NCI-H1417 (cell line): ENCODE results near the gene CHRM4.

Experiments used
- DNase-seq, 3 experiments: peaks; one replicate each; lab custom pipeline; 2025; lab: John Stamatoyannopoulos, UW

CHRM4 gene

DNA sequence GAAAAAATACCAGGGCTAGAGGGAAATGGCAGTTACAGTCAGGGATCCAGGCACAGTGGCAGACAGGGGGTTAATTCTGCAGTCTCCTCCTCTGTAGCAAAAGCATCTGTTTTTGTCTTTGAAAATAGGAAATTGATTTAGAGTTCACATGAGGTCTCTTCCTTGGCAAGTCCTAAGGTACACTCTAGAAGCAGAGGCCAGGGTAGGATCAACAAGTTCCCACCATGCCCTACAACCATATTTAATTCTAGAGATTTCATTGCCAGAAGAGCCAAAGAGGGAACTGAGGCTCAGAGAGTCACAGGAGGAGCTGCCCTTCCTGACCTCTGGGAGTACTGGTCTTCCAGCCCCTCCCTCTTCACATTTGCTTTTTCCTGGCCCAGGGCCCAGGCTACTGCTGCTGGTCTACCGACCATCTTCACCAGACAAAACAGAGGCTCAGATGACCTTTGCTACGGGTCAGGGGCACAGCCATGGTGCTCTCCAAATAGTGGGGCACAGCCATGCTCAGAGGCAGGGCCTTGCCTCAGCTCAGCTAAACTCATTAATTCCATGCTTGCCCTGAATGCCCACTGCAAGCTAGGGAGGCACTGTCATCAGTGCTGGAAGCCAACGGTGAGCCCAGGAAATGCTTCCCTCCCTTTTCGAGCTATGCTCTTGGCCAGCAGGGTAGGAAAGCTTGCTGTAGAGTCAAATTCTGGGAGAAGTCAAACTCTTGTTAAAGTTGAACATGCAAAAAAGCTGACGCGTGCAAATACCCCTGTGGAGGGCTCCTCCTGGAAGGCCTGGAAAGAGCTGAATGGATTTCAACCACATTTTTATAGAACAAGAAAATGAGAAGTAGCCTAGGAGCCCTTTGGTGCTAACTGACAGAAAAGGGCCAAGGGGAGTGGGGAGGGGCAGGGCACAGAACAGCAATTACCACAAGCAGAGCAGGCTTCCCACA is 11.7 kb upstream of the CHRM4 start:
- no peak for DNase-seq

- DNase-seq, result no peak
These were observed 6.0 kb upstream of the CHRM4 start for GRCh38 chr11:46397526-46397925.

DNA sequence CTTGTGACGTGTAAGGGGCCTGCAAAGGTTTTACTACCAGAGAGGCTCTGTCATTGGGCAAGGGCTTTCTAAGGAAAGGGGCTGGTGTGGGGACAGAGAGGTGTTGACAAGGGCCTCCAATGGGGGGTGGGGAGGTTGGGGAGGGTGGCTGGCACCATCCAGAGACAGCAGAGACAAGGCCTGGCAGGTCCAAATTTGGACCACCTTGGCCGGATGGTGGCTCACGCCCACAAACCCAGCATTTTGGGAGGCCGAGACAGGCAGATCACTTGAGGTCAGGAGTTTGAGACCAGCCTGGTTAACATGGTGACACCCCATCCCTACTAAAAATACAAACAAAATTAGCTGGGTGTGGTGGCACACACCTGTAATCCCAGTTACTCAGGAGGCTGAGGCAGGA is 2.2 kb upstream of the CHRM4 start:
- no peak for DNase-seq

- DNase-seq, result peak in 2 of 3 experiments; percentile 53 to 54
These were observed 1.6 kb upstream of the CHRM4 start for GRCh38 chr11:46393231-46393616.

GRCh38 chr11:46392421-46393230 is 1.1 kb upstream of the CHRM4 start:
- DNase-seq, result peak in 2 of 3 experiments; percentile 78 to 83

GRCh38 chr11:46391186-46391577 is 394 bp downstream of the CHRM4 start:
- peak in 1 of 3 experiments; percentile 53 for DNase-seq

DNA sequence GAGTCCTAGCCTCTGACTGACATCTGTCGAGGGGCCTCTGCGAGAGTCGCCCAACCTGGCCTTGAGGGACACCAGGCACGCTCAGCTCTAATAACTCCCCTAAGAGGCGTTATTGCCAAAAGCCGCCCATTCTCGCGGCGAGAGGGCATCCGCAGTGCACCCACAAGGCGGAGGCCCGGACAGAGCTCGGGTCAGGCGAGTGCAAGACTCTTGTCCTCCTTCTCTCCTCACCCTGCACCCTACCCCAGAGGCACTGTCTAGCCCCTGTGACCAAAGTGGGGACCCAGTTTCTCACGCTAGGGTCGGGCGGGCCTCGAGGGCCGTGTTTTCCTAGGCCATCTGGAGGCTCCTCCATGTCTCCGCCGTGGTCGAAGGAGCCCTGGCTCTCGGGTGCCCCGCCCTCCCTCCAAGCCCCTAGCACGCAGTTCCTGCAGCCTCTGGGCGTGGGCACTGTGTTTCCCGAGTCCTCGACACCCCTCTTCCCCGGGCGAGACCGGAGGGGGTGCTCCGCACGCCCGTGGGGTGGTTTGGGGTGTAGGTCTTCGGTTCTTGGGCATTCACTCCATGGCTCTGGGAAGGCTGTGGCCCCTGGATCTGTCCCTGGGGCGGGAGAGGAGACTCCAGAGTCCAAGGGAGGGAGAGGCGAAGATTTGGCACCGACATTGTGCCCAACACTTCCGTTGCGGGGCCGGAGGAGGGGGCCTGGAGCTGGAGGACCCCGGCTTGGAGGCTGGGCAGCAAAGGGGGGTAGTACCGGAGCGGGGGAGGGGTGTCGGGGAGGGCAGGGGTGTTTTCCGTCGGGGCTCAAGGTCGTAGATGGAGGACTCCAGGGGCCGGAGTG is 1.0 kb downstream of the CHRM4 start:
- peak in 1 of 3 experiments; percentile 13 for DNase-seq

DNA sequence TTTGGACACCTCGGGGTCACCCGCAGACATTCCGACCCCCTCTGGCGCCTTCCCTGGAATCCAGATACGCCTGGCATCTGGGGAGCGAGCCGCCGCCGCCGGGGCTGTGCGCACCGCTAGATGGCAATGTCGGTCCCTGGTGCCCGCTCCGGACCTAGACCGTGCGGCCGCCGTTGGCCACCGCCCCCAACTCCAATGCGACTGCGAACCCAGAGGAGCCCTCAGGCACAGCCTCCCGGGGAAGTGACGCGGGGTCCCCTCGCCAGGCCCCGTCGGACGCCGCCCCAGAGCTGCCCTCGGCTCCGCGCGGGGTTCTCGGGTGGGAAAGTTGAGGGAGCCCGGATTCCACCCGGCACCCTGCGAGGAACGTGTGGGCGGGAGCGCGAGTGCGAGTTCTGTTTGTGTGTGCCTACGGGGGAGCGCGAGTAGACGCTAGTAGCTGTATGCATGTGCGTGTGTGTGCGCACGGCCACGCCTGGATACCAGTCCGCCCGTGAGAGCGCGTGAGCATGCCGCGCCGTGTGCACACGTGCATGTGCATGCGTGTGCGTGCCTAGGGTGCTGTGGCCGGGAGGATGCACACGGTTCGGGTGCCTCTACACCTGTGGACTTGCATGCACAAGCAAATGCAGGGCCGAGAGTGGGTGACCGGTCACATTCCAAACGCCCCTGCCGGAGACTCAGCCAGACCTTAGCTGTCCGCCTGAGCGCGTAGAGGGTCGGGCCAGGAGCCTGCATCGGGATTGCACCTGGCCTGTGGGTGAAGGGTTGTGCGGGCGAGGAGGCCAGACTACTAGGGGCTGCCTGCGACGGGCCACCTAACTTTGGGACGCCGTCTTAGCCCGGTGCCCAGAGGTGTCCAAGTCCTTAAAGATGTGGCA is 1.9 kb downstream of the CHRM4 start:
- DNase-seq, result peak; percentile 67 to 74 (median 74)

- DNase-seq, result peak in 1 of 3 experiments; percentile 6
These were observed 2.7 kb downstream of the CHRM4 start for GRCh38 chr11:46388619-46389449.

DNA sequence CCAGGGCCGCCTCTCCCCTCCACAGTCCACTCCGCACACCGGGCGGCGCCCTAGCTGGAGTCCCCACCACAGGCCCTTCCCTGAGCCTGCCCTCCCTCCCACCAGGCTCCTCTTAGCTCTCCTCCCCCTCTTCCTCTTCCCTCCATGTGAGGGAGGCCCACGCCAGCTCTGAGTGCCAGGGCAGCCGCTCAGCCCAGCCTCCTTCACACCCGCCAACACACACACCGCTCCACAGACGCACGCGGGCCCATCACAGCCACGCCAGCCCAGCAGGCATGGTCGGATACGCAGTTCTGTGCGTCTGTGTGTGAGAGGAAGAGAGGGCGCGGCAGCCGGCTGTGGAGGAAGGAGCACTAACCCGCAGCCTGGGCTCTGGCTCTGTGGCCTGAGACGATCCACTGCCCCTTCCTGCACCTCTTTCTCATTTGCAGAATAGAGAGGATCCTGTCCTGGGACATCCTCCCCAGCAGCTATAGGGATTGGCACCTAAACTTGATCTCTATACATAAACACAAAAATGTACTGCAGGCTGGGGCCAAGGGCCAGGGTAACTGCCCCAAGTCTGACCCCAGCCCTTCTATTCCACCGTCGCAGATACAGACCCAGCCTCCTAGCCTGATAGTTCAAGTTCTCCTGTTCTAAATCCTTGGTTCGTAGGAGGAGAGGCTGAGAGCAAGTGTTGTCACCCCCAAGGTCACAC is 3.5 kb downstream of the CHRM4 start:
- peak in 1 of 3 experiments; percentile 17 for DNase-seq

DNA sequence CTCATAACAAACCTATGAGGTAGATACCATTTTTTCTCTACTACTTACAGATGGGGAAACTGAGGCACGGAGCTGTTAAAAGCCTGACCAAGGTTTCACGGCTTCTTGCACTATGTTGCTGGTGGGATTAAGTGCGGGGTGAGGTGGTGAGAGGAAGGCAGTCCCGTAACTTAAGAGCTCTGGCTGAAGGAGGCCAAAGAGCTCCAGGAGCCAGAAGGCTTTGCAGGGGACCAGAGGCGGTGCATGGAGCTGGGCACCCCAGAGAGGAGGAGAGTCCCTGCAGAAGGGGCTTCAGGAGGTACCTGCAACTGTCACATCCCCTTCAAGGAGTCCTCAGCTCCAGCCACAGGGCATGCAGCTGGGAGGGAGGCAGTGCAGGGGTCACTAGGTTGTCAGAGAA is 4.1 kb downstream of the CHRM4 start:
- DNase-seq, result no peak

DNA sequence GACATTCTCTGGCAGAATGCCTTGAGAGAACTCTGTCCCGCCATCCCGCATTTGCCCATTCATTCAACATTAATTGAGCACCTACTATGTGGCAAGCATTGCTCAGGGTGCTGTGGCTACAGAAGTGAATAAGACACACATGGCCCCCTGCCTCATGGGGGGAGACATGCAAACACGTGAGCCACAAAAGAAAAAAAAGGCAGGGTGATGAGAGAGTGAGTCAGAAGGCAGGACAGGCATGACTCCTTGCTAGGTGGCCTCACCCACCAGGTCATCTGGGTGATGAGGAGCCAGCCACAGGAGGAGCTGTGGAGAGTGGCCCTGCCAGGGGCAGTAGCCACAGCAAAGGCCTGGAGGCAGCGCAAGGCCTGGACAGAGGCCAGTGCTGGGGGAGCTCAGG is 4.9 kb downstream of the CHRM4 start:
- DNase-seq, result no peak

DNA sequence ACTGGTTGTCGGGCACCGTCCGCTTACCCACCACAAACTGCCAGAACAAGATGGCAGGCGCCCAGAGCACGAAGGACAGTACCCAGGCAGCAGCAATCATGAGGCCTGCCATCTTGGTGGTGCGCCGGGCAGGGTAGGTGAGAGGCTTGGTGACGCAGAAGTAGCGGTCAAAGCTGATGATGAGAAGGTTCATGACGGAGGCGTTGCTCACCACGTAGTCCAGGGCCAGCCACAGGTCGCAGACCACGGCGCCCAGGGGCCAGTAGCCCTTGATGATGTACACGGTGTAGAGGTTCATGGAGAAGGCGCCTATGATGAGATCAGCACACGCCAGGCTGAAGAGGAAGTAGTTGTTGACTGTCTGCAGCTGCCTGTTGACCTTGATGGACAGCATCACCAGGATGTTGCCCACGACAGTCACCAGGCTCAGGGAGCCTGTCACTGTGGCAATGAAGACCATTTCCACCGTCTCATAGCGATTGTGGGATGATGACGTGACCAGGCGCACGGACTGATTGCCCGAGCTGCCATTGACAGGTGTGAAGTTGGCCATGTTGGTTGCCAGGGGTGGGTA is 5.5 kb downstream of the CHRM4 start:
- DNase-seq, result no peak

- DNase-seq, result no peak
These were observed 6.2 kb downstream of the CHRM4 start for GRCh38 chr11:46385169-46386004.

DNA sequence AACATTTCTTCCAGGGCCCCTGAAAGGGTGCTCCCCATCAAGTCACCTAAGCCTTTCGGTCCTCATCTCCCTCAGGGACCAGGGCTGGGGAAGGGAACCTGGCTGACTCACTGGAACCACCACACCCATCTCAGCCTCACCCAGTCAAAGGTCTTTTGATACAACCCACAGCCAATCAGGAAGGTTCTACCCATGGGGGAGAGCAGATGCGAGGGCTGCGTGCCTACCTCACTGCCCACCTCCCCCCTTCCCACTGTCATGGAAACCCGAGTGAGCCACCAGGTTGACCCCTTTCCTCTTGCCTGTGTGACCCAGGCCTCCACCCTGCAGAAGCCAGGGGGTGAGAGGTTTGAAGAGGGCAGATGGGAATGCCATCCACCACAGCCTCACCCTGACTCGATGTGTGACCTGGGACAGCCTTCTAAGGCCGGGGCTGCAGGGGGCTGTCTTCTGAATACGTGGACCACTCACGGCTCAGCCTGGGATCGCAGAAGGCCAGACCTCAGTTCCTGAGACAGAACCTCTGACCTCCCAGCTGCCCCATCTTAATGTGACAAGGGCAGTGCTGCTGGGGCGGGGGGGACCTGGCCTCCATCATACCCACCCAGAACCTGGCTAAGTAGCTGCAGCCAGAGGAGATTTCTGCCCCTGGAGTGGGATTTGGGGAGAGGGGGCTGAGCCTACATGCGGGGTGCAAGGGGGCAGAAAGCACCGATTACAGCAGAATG is 7.4 kb downstream of the CHRM4 start:
- no peak for DNase-seq

GRCh38 chr11:46383404-46383758 is 8.2 kb downstream of the CHRM4 start:
- DNase-seq, result peak in 1 of 3 experiments; percentile 33

DNA sequence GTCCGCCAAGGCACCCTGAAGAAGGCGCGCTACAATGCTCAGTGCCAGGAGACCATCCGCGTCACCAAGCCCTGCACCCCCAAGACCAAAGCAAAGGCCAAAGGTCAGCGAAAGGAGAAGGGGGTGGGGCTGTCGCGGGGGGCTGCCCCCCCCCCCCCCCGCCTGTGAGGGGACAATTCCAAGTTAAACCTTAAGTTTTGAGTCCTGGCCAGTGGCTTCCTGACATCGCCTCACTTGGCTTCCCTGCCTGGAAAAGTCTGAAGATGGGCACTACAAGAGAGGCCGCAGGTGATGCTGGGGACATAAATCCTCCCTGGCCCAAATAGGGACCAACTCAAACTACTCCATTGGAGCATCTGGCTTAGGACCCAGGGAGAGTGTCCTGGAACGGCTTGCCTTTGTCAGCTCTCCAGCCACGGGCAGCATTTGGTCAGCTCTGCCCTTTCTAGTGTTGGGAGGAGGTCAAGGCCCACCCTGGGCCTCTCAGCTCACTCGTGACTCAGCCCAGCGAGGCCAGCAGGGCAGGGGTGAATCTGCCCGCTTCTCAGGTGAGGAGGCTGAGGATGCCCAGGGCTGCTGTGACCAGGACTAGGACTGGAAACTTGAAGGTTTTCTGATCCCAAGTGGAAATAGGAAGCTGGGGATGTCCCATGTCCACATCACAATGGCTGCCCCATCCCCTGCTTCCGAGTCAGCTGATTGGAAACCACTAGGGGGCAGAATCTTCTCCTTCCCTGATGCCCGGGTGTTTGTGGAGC is 8.8 kb downstream of the CHRM4 start:
- peak in 2 of 3 experiments; percentile 30 to 53 for DNase-seq
